OCI-LY1 (cell line): ENCODE measurements around the gene BEND7.

Source experiments
- EZH2 ChIP-seq: fragments of 200-600 bp; sonication (generic), shearing (Covaris generic); IDR thresholded peaks from 2 replicates; pipeline ENCODE4 v1.8.0; 2017; ENCODE audit warnings: borderline replicate concordance, mixed run types, mild to moderate bottlenecking, antibody characterized with exemption, low read length, moderate library complexity, mixed read lengths
- TF ChIP-seq, protein P1 (sequence below): fragments of 200-600 bp; sonication (generic), shearing (Covaris generic); IDR thresholded peaks from 2 replicates; pipeline ENCODE4 v1.5.1; 2017; ENCODE audit warnings: mild to moderate bottlenecking, antibody characterized with exemption, low read length, moderate library complexity, mixed read lengths

DNA sequence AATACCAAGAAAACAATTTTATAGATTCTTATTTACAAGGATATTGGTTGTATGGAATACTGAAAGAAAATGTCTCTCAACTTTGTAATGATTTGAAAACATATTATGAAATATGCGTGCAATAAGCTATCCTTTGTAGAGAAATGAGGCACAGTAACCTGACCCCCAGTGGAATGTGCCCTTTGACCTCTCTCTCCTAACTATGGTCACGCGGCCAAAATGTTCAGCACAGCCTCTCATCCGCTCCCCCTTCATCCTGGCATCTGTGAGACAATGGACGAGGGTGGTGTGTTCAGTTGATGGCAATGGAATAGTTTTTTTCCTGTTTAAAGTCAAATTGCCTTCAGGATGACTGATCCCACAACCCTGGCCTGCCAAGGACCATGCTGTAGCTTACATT lies 13.3 kb downstream of the BEND7 start:
- TF ChIP-seq, protein P1, sequence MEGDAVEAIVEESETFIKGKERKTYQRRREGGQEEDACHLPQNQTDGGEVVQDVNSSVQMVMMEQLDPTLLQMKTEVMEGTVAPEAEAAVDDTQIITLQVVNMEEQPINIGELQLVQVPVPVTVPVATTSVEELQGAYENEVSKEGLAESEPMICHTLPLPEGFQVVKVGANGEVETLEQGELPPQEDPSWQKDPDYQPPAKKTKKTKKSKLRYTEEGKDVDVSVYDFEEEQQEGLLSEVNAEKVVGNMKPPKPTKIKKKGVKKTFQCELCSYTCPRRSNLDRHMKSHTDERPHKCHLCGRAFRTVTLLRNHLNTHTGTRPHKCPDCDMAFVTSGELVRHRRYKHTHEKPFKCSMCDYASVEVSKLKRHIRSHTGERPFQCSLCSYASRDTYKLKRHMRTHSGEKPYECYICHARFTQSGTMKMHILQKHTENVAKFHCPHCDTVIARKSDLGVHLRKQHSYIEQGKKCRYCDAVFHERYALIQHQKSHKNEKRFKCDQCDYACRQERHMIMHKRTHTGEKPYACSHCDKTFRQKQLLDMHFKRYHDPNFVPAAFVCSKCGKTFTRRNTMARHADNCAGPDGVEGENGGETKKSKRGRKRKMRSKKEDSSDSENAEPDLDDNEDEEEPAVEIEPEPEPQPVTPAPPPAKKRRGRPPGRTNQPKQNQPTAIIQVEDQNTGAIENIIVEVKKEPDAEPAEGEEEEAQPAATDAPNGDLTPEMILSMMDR = no peak
- no peak for TF ChIP-seq EZH2
